Measurements from ENCODE around the gene JDP2. TPM values are rescaled to one million over a fixed set of nuclear protein-coding genes. Genes with fewer than 3 reads are reported as not detected.

The JDP2 gene
- total RNA-seq, 1 experiment from 2014 or later: 19.3 TPM

- DNase-seq (ENCODE audit: low spot score): no peak
Observed at GRCh38 chr14:75409316-75410205, 18.3 kb upstream of the JDP2 start.

GRCh38 chr14:75411214-75411540 is 16.6 kb upstream of the JDP2 start:
- no peak for DNase-seq (ENCODE audit: low spot score)

GRCh38 chr14:75413013-75413412 is 14.8 kb upstream of the JDP2 start:
- DNase-seq (ENCODE audit: low spot score): no peak

GRCh38 chr14:75417674-75418073 is 10.1 kb upstream of the JDP2 start:
- no peak for DNase-seq (ENCODE audit: low spot score)

GRCh38 chr14:75418850-75419768 is 8.7 kb upstream of the JDP2 start:
- DNase-seq (ENCODE audit: low spot score): no peak

- DNase-seq (ENCODE audit: low spot score): peak; percentile 42
Observed at GRCh38 chr14:75422169-75422568, 5.7 kb upstream of the JDP2 start.

- no peak for DNase-seq (ENCODE audit: low spot score)
Observed at GRCh38 chr14:75424496-75424895, 3.3 kb upstream of the JDP2 start.

- no peak for DNase-seq (ENCODE audit: low spot score)
Observed at GRCh38 chr14:75425446-75425845, 2.4 kb upstream of the JDP2 start.

- DNase-seq (ENCODE audit: low spot score): no peak
Observed at GRCh38 chr14:75426332-75427125, 1.3 kb upstream of the JDP2 start.

GRCh38 chr14:75427126-75427481 is 718 bp upstream of the JDP2 start:
- DNase-seq (ENCODE audit: low spot score): no peak

- no peak for DNase-seq (ENCODE audit: low spot score)
Observed at GRCh38 chr14:75428230-75429104, 645 bp downstream of the JDP2 start.

GRCh38 chr14:75429562-75429961 is 1.7 kb downstream of the JDP2 start:
- DNase-seq (ENCODE audit: low spot score): no peak

GRCh38 chr14:75430116-75430515 is 2.3 kb downstream of the JDP2 start:
- DNase-seq (ENCODE audit: low spot score): no peak

GRCh38 chr14:75430526-75430925 is 2.7 kb downstream of the JDP2 start:
- DNase-seq (ENCODE audit: low spot score): no peak

- DNase-seq (ENCODE audit: low spot score): no peak
Observed at GRCh38 chr14:75430976-75431375, 3.2 kb downstream of the JDP2 start.

GRCh38 chr14:75431827-75432226 is 4.0 kb downstream of the JDP2 start:
- DNase-seq (ENCODE audit: low spot score): no peak

- DNase-seq (ENCODE audit: low spot score): no peak
Observed at GRCh38 chr14:75432411-75432810, 4.6 kb downstream of the JDP2 start.

- no peak for DNase-seq (ENCODE audit: low spot score)
Observed at GRCh38 chr14:75433631-75434071, 5.8 kb downstream of the JDP2 start.

- DNase-seq (ENCODE audit: low spot score): no peak
Observed at GRCh38 chr14:75434138-75434889, 6.5 kb downstream of the JDP2 start.

- DNase-seq (ENCODE audit: low spot score): no peak
Observed at GRCh38 chr14:75434890-75435248, 7.0 kb downstream of the JDP2 start.

All from A172 (cell line).